HCT116 (cell line): Measurements from ENCODE around the gene FEV. TPM values are rescaled to one million over a fixed set of nuclear protein-coding genes. Genes with fewer than 3 reads are reported as not detected.

ENCODE experiments used
- ATAC-seq: fragments of 200-7000 bp; cut with Tn5 transposase; 2 replicates; pipeline ENCODE4 v1.9.1; 2020; ENCODE audit warnings: mild to moderate bottlenecking, moderate library complexity
- BruUV-seq: library from RNA; stranded (reverse); fragments of 400-500 nt; replicated peaks from 2 replicates; lab custom pipeline; 2021; lab: Mats Ljungman, UMichigan
- CTCF ChIA-PET: fragments of 300-600 bp; sonication (Branson Sonifier 250); formaldehyde crosslinking; loops from one replicate; lab custom pipeline; 2021; ENCODE audit warnings: antibody characterized with exemption; lab: Charles Lee
- POLR2A ChIA-PET: fragments of 300-600, 350-600 bp; sonication (Branson Sonifier 250); formaldehyde crosslinking; loops from one replicate; lab custom pipeline; 2021; ENCODE audit warnings: antibody characterized with exemption; lab: Charles Lee
- RAD21 ChIA-PET, 2 experiments: fragments of 300-600 bp; sonication (Branson Sonifier 250); formaldehyde crosslinking; loops; one replicate each; lab custom pipeline; 2023; ENCODE audit warnings: low total read pairs in 2 of 2; ENCODE audit not compliant: uncharacterized antibody in 2 of 2, unreplicated experiment in 2 of 2, low non-redundant PET in 1 of 2; lab: Charles Lee
- DNase-seq: peaks from one replicate; pipeline ENCODE4 v3.0.0-alpha.2; 2010; ENCODE audit warnings: low read depth, low spot score
- H2AFZ ChIP-seq: fragments of 200-600 bp; shearing (Covaris generic), sonication (generic); 2 replicates; pipeline ENCODE4 v1.6.1; 2017; ENCODE audit warnings: low read depth, mixed run types, mixed read lengths, antibody characterized with exemption, low read length; ENCODE audit not compliant: poor library complexity, severe bottlenecking
- H3K27ac ChIP-seq: 2 replicates; pipeline ENCODE4 v1.5.1; 2012; ENCODE audit warnings: low read depth, low read length
- H3K27me3 ChIP-seq: fragments of 200-600 bp; sonication (generic); 2 replicates; pipeline ENCODE4 v1.6.1; 2016; ENCODE audit warnings: mixed run types, low read length, mixed read lengths; ENCODE audit not compliant: insufficient read depth
- H3K36me3 ChIP-seq, 2 experiments: fragments of 200-500 bp in 1 of 2; fragments of 200-600 bp in 1 of 2; sonication (Bioruptor generic) in 1 of 2; sonication (generic) in 1 of 2; 2 replicates each; pipeline versions ENCODE4 v1.5.1 to v1.6.1; 2014 to 2016; ENCODE audit warnings: low read length in 2 of 2, inconsistent platforms in 1 of 2, mixed read lengths in 1 of 2, mixed run types in 1 of 2; ENCODE audit not compliant: insufficient read depth in 2 of 2, control insufficient read depth in 1 of 2
- H3K4me1 ChIP-seq, 2 experiments: fragments of 200-600 bp in 1 of 2; sonication (generic) in 1 of 2; 2 replicates each; pipeline versions ENCODE4 v1.5.1 to v1.6.1; 2012 to 2017; ENCODE audit warnings: low read length in 2 of 2, inconsistent platforms in 1 of 2, mild to moderate bottlenecking in 1 of 2, mixed read lengths in 1 of 2, mixed run types in 1 of 2, moderate library complexity in 1 of 2; ENCODE audit not compliant: insufficient read depth in 2 of 2, control insufficient read depth in 1 of 2
- H3K4me2 ChIP-seq: fragments of 200-600 bp; sonication (generic); 2 replicates; pipeline ENCODE4 v1.6.1; 2017; ENCODE audit warnings: mixed run types, low read length, mixed read lengths
- H3K4me3 ChIP-seq, 2 experiments: fragments of 200-600 bp in 1 of 2; sonication (generic) in 1 of 2; replicated peaks in 1 of 2; 2 replicates each; pipeline ENCODE4 v1.5.1; 2011 to 2016; ENCODE audit warnings: low read length in 2 of 2, control low read depth in 1 of 2, low read depth in 1 of 2, mild to moderate bottlenecking in 1 of 2, mixed read lengths in 1 of 2, mixed run types in 1 of 2
- H3K79me2 ChIP-seq: fragments of 200-600 bp; sonication (generic); 2 replicates; pipeline ENCODE4 v1.6.1; 2017; ENCODE audit warnings: mild to moderate bottlenecking, mixed run types, low read length, moderate library complexity, mixed read lengths; ENCODE audit not compliant: insufficient read depth
- H3K9ac ChIP-seq: fragments of 200-600 bp; sonication (generic); 2 replicates; pipeline ENCODE4 v1.6.1; 2016; ENCODE audit warnings: low read length, mixed read lengths
- H3K9me2 ChIP-seq: fragments of 200-600 bp; sonication (generic), shearing (Covaris generic); 2 replicates; pipeline ENCODE4 v1.6.1; 2017; ENCODE audit warnings: mixed run types, mild to moderate bottlenecking, moderate library complexity; ENCODE audit not compliant: insufficient read depth
- H3K9me3 ChIP-seq, 2 experiments: fragments of 200-500 bp in 1 of 2; fragments of 200-600 bp in 1 of 2; sonication (Bioruptor generic) in 1 of 2; sonication (generic) in 1 of 2; 2 replicates each; pipeline ENCODE4 v1.6.1; 2014 to 2017; ENCODE audit warnings: low read length in 2 of 2, mixed read lengths in 2 of 2, inconsistent platforms in 1 of 2, low read depth in 1 of 2, mild to moderate bottlenecking in 1 of 2, mixed run types in 1 of 2, moderate library complexity in 1 of 2; ENCODE audit not compliant: control insufficient read depth in 1 of 2, insufficient read depth in 1 of 2
- H4K20me1 ChIP-seq: fragments of 200-600 bp; sonication (generic), shearing (Covaris generic); 2 replicates; pipeline ENCODE4 v1.6.1; 2017; ENCODE audit warnings: mixed run types, mild to moderate bottlenecking, moderate library complexity; ENCODE audit not compliant: insufficient read depth
- CBX3 ChIP-seq: IDR thresholded peaks from 2 replicates; pipeline ENCODE4 v1.6.1; 2012; ENCODE audit warnings: low read depth
- CEBPB ChIP-seq: IDR thresholded peaks from 2 replicates; pipeline ENCODE4 v1.6.1; 2012; ENCODE audit warnings: low read depth
- EGR1 ChIP-seq: IDR thresholded peaks from 2 replicates; pipeline ENCODE4 v1.6.1; 2012; ENCODE audit warnings: low read depth
- ELF1 ChIP-seq: IDR thresholded peaks from 2 replicates; pipeline ENCODE4 v1.6.1; 2012; ENCODE audit warnings: low read depth, borderline replicate concordance
- EZH2 ChIP-seq: fragments of 200-600 bp; sonication (generic); IDR thresholded peaks from 2 replicates; pipeline ENCODE4 v1.6.1; 2017; ENCODE audit warnings: antibody characterized with exemption, mixed run types
- EZH2phosphoT487 ChIP-seq: fragments of 200-600 bp; IDR thresholded peaks from 2 replicates; pipeline ENCODE4 v1.6.1; 2018; ENCODE audit warnings: antibody characterized with exemption, borderline replicate concordance
- FOSL1 ChIP-seq: IDR thresholded peaks from 2 replicates; pipeline ENCODE4 v1.6.1; 2012; ENCODE audit warnings: low read depth
- JUND ChIP-seq: IDR thresholded peaks from 2 replicates; pipeline ENCODE4 v1.6.1; 2012
- POLR2A ChIP-seq: IDR thresholded peaks from 2 replicates; pipeline ENCODE4 v1.7.0; 2011; ENCODE audit warnings: borderline replicate concordance; ENCODE audit not compliant: insufficient read depth, insufficient read length; ENCODE audit errors: extremely low read depth
- RAD21 ChIP-seq: IDR thresholded peaks from 2 replicates; pipeline ENCODE4 v1.6.1; 2012; ENCODE audit warnings: low read depth, mild to moderate bottlenecking
- SP1 ChIP-seq: IDR thresholded peaks from 2 replicates; pipeline ENCODE4 v1.6.1; 2012; ENCODE audit warnings: low read depth
- TCF7L2 ChIP-seq: IDR thresholded peaks from 2 replicates; pipeline ENCODE4 v1.7.0; 2011; ENCODE audit warnings: borderline replicate concordance, inconsistent platforms; ENCODE audit not compliant: insufficient read depth, insufficient read length; ENCODE audit errors: extremely low read depth
- ZFX ChIP-seq: fragments of 450-650 bp; IDR thresholded peaks from 2 replicates; pipeline ENCODE4 v1.6.1; 2017
- ZNF274 ChIP-seq: fragments of 200-500 bp; sonication (Bioruptor generic); IDR thresholded peaks from 2 replicates; pipeline ENCODE4 v1.6.1; 2014; ENCODE audit warnings: mild to moderate bottlenecking, low read depth, low read length, inconsistent platforms
- intact Hi-C: fragments of 100-400 bp; cut with micrococcal nuclease; formaldehyde crosslinking; loops from 2 replicates; pipeline ENCODE4 v1.10.0; 2022
- total RNA-seq: library from RNA; stranded (reverse); gene quantifications from one replicate; pipeline ENCODE4 v1.2.1, GENCODE V29; 2021; ENCODE audit not compliant: unreplicated experiment
- TF ChIP-seq, protein P1 (sequence below): IDR thresholded peaks from 2 replicates; pipeline ENCODE4 v1.6.1; 2012
- TF ChIP-seq, protein P2 (sequence below), 3 experiments: fragments of 200-600 bp in 1 of 3; sonication (generic) in 1 of 3; IDR thresholded peaks in 2 of 3; conservative IDR thresholded peaks in 1 of 3; 2 replicates each; pipeline ENCODE4 v1.5.1; 2012 to 2017; ENCODE audit warnings: low read depth in 2 of 3, low read length in 2 of 3, antibody characterized with exemption in 1 of 3, borderline replicate concordance in 1 of 3, control low read depth in 1 of 3, mild to moderate bottlenecking in 1 of 3, mixed read lengths in 1 of 3, mixed run types in 1 of 3, moderate library complexity in 1 of 3; ENCODE audit not compliant: insufficient read depth in 1 of 3
- TF ChIP-seq, protein P3 (sequence below): IDR thresholded peaks from 2 replicates; pipeline ENCODE4 v1.6.1; 2012

Gene FEV
- total RNA-seq, 1 experiment from 2014 or later = not detected

DNA sequence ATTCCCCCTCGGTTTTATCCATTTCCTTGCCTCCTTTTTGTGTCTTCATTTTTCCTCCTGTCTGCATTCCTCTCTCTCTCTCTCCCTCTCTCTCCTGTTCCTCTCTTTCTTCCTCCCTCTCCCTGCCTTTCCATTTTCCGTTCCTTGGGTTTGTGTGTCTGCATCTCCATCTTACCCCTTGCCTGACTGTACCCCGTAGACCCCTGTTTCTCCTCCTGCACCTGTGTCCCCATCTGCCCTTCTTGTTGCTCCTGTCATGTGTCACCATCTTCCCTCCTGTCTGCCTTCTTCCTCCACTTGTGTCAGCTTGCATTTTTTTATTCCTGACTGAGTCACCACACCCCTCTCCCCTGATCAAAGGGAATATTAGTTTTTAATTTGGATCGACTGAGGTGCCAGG is 23.8 kb downstream of the FEV start:
- intact Hi-C loops = no loop called here
- Histone ChIP-seq H3K27ac (no peak overlapping the region), H4K20me1 (no peaks in the 10 kb centered on the region), H3K36me3 (no peaks in the 10 kb centered on the region), H3K27me3 (peaks cover 10% of the 10 kb centered on the region; the same call in 1 of the 2 replicates), H3K4me1 (peaks cover 0 to 31% of the 10 kb centered on the region in 2 experiments; a peak in 2 of 4 replicates), H3K9me3 (no peaks in the 10 kb centered on the region), H2AFZ (no peak overlapping the region), H3K9ac (no peak overlapping the region), H3K79me2 (no peaks in the 10 kb centered on the region), H3K4me2 (peak overlapping the region; percentile 12; the same call in 1 of the 2 replicates), H3K4me3 (no peak overlapping the region), H3K9me2 (no peaks in the 10 kb centered on the region)
- no peak for ATAC-seq
- BruUV-seq = no TSS peak
- ChIA-PET POLR2A (no interaction called here), RAD21 (no interaction called here), CTCF (interaction anchor here (1.1 kb wide), 1 partner anchor 8 kb away, joined by 7 read pairs; no protein-coding TSS in a partner anchor)
- DNase-seq = no peak
- TF ChIP-seq CEBPB (no peak), JUND (no peak), TCF7L2 (no peak), EZH2phosphoT487 (no peak), ZNF274 (no peak), POLR2A (no peak), ZFX (no peak), EZH2 (no peak), CBX3 (no peak), FOSL1 (no peak), EGR1 (no peak), SP1 (no peak), ELF1 (no peak), RAD21 (no peak)
- TF ChIP-seq, protein P1, sequence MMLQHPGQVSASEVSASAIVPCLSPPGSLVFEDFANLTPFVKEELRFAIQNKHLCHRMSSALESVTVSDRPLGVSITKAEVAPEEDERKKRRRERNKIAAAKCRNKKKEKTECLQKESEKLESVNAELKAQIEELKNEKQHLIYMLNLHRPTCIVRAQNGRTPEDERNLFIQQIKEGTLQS = no peak
- TF ChIP-seq, protein P2, sequence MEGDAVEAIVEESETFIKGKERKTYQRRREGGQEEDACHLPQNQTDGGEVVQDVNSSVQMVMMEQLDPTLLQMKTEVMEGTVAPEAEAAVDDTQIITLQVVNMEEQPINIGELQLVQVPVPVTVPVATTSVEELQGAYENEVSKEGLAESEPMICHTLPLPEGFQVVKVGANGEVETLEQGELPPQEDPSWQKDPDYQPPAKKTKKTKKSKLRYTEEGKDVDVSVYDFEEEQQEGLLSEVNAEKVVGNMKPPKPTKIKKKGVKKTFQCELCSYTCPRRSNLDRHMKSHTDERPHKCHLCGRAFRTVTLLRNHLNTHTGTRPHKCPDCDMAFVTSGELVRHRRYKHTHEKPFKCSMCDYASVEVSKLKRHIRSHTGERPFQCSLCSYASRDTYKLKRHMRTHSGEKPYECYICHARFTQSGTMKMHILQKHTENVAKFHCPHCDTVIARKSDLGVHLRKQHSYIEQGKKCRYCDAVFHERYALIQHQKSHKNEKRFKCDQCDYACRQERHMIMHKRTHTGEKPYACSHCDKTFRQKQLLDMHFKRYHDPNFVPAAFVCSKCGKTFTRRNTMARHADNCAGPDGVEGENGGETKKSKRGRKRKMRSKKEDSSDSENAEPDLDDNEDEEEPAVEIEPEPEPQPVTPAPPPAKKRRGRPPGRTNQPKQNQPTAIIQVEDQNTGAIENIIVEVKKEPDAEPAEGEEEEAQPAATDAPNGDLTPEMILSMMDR (IDR thresholded peaks at IDR 0.05 in 2 of 3, conservative IDR thresholded peaks at IDR 0.05 in 1 of 3; ENCODE audit: borderline replicate concordance in 1 of 3, insufficient read depth in 1 of 3, low read depth in 2 of 3, low read length in 2 of 3) = no peak
- TF ChIP-seq, protein P3, sequence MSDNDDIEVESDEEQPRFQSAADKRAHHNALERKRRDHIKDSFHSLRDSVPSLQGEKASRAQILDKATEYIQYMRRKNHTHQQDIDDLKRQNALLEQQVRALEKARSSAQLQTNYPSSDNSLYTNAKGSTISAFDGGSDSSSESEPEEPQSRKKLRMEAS = no peak
